ENCODE data around the gene MBOAT1.
A peak's percentile ranks its signal among the peaks of the same experiment; 100 is the strongest.

Gene MBOAT1

DNA sequence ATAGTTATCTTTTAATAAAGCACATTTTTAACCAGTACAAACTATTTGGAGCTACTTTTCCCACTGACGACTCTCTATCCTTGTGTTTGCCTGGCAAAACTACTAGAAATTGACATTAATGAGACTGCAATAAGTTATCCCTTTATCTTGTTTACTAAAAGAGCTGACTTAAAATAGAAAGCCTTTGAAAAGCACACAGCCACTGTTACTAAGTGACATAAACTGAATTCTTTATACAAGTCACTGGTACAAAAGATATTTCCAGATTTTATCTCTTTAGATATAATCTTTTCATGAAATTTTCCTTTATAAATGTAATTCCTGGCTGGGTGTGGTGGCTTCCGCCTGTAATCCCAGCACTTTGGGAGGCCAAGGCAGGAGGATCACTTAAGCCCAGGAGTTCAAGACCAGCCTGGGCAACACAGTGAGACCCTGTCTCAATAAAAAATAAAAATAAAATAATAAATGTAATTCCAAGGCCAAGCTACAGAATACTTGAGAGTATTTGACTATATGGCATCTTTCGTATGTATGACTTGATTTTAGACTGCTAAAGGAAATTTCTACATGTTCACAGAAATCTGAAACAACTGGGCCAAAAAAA lies 9.5 kb downstream of the MBOAT1 start:
- DNase-seq (ENCODE audit: low spot score in 2 of 2): peak in 1 of 2 experiments; percentile 15
- H3K4me3 ChIP-seq: no peak overlapping the region
- H3K9me3 ChIP-seq: no peaks in the 10 kb centered on the region
- no peaks in the 10 kb centered on the region for H3K36me3 ChIP-seq (replicated peaks)
- in situ Hi-C loops (cut with MboI; ENCODE audit: low sequenced_read_pairs): no loop called here
- H3K4me1 ChIP-seq: peaks cover 7% of the 10 kb centered on the region
- H3K27me3 ChIP-seq (ENCODE audit: low read depth): no peaks in the 10 kb centered on the region

DNA sequence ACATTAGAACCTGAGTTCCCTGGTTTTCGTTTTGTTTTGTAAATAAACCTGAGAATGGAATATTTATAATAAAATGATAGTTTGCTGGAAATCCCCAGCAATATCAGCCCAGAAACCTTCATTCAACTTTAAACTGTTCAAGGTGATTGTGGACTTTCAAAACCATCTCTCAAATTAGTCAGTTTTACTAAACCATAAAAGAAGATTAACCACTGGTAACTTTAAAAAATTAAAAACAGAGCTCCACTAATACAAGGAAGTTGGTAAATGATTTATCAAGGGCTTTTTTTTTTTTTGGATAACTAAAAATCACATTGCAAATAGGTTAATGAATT lies 10.0 kb downstream of the MBOAT1 start:
- Histone ChIP-seq H3K36me3 (replicated peaks) (no peaks in the 10 kb centered on the region), H3K9me3 (no peaks in the 10 kb centered on the region), H3K27me3 (ENCODE audit: low read depth) (no peaks in the 10 kb centered on the region), H3K4me3 (no peak overlapping the region), H3K4me1 (peaks cover 7% of the 10 kb centered on the region)
- DNase-seq (ENCODE audit: low spot score in 2 of 2): no peak
- in situ Hi-C loops (cut with MboI; ENCODE audit: low sequenced_read_pairs): no loop called here

DNA sequence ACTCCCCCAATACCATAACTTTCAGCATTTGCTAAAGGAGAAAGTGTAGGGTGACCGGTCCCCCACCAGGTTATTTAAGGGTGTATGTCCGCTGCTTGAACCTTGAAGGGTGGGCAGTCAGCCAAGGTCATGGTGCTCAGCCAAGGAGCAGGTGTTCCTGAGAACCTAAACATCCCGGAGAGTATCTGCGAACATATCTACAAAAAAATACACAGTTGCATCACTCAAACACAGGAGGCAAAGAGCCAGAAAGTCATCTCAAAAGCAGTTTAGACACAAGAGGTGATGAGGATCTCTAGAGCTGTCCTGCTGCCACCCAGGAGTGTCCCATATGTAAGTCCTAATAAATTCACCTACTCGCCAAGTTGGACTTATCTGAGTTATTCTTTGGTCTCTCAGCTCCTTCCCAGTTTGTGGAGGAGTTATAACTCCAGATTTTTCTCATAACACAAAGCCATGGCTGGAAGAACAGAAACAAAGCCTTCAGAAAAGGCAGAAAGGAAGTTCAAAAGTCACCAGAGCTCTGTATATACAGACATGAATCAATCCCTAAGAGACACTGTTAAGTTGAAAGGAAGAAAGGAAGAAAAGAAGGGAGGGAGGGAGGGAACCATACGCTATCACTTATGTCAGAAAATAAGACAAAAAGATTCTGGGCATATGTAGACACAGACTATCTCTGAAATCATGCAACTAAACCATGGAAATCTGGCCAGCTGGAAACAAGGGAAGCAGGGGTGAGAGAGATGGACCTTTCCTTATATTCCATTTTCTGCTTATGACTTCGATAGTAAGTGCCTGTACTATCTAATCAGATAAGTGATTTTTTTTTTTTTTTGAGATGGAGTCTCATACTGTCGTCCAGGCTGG lies 11.3 kb downstream of the MBOAT1 start:
- no peak overlapping the region for H3K4me3 ChIP-seq
- DNase-seq (ENCODE audit: low spot score in 2 of 2): no peak
- H3K4me1 ChIP-seq: peaks cover 7% of the 10 kb centered on the region
- H3K27me3 ChIP-seq (ENCODE audit: low read depth): no peaks in the 10 kb centered on the region
- H3K36me3 ChIP-seq (replicated peaks): no peaks in the 10 kb centered on the region
- in situ Hi-C loops (cut with MboI; ENCODE audit: low sequenced_read_pairs): no loop called here
- H3K9me3 ChIP-seq: no peaks in the 10 kb centered on the region

DNA sequence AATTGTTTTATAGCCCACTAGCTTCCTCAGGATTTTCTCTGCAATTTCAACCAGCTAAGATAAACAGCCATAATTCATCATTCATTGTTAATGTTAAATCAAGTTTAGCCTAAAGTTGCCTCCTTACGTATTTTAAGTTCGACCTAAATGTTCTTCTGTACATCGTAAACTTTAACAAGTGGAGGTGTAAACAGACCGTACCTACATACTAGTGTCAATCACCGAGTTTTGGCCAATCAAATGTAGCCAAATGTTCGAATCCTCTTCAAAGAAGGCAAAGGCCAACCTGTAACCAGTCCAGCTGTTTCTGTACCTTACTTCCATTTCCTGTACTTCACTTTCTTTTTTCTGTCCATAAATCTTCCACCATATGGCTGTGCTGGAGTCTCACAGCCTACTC lies 13.5 kb downstream of the MBOAT1 start:
- DNase-seq (ENCODE audit: low spot score in 2 of 2): no peak
- H3K4me3 ChIP-seq: no peak overlapping the region
- no peaks in the 10 kb centered on the region for H3K27me3 ChIP-seq (ENCODE audit: low read depth)
- H3K36me3 ChIP-seq (replicated peaks): no peaks in the 10 kb centered on the region
- H3K9me3 ChIP-seq: no peaks in the 10 kb centered on the region
- in situ Hi-C loops (cut with MboI; ENCODE audit: low sequenced_read_pairs): no loop called here
- peaks cover 7% of the 10 kb centered on the region for H3K4me1 ChIP-seq

DNA sequence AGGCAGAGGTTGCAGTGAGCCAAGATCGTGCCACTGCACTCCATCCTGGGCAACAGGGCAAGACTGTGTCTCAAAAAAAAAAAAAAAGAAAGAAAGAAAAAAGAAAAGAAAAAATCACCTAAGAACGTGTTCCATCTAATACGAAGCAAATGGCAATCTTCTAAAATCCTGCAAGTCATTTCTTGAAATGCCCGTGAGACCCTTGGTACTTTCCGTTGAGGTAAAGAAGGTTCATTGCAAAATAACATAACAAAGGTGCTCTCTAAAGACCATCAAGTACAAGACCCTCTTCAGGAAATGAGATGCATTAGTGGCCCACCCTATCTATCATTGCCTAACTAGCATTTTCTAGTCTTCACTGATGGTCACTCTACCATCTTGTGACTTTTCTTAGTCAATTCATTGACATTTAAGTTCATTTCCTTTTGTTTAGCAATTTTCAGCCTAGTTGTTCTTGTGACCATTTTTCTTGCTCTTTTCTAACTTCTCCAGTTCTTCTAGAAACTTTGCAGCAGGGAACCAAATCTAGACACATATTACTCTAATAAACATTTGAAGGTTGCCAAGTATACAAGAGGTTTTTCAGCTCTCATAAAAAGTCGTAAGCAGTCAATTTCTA lies 14.0 kb downstream of the MBOAT1 start:
- no peak for DNase-seq (ENCODE audit: low spot score in 2 of 2)
- Histone ChIP-seq H3K27me3 (ENCODE audit: low read depth) (no peaks in the 10 kb centered on the region), H3K4me1 (peaks cover 7% of the 10 kb centered on the region), H3K4me3 (no peak overlapping the region), H3K9me3 (no peaks in the 10 kb centered on the region), H3K36me3 (replicated peaks) (no peaks in the 10 kb centered on the region)
- in situ Hi-C loops (cut with MboI; ENCODE audit: low sequenced_read_pairs): no loop called here

DNA sequence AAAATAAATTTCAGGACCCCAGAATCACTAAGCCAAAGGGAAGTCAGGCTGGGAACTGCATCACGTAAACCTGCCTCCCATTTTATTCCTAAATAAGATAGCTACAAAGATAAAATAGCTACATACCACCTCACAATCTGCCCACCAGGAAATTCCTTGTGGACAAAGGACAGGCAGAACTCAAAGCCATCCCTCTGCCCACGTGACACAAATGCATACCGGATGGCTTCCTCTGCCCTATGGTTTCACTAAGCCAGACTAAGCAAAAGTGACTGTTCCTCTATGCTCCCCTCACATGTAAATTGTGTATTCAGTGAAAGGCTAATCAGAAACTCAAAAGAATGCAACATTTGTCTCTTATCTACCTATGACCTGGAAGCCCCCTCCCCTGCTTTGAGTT lies 15.0 kb downstream of the MBOAT1 start:
- in situ Hi-C loops (cut with MboI; ENCODE audit: low sequenced_read_pairs): no loop called here
- no peak for DNase-seq (ENCODE audit: low spot score in 2 of 2)
- H3K4me1 ChIP-seq: peaks cover 7% of the 10 kb centered on the region
- no peaks in the 10 kb centered on the region for H3K27me3 ChIP-seq (ENCODE audit: low read depth)
- no peak overlapping the region for H3K4me3 ChIP-seq
- H3K9me3 ChIP-seq: no peaks in the 10 kb centered on the region
- no peaks in the 10 kb centered on the region for H3K36me3 ChIP-seq (replicated peaks)

DNA sequence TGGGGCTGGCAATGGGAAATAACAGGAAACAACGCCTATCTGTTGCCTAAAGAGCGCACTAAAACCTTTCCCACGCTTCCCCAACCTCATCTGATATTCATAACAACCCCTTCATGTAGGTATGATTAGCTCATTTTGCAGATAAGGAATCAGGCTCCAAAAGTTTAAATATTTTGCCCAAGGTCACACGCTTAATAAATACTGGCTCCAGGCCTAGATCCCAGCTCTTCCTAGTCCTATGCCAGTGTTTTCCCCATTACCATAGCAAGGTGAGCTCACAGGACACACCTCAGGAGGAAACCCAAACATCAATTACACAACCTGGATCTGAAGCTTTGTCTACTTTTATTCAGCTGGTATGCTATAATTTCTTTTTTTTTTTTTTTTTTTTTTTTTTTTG lies 19.6 kb downstream of the MBOAT1 start:
- no peaks in the 10 kb centered on the region for H3K4me1 ChIP-seq
- H3K4me3 ChIP-seq: no peak overlapping the region
- no peaks in the 10 kb centered on the region for H3K27me3 ChIP-seq (ENCODE audit: low read depth)
- in situ Hi-C loops (cut with MboI; ENCODE audit: low sequenced_read_pairs): no loop called here
- 0 out of 2 replicates have a peak, but pooled peaks cover 4% of the 10 kb centered on the region for H3K9me3 ChIP-seq
- no peak for DNase-seq (ENCODE audit: low spot score in 2 of 2)
- H3K36me3 ChIP-seq (replicated peaks): no peaks in the 10 kb centered on the region

DNA sequence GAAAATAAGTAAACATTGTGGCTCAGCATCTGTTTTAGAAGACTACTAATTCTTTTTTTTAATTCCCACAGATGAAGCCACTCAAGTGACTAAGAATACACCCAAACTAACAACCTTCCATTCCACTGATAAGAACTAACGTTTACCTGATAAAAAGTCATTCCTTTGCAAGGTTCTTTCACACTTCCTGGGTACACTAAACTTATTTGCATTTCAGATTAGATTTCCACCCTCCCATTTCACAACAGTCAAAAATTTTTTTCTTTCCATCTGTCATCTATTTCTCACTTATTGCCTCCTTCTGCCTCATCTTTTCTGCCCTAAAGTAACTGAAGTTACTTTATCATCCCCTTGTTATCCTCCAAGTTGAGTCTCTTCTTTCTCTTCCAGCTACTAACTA lies 20.3 kb downstream of the MBOAT1 start:
- H3K4me1 ChIP-seq: no peaks in the 10 kb centered on the region
- H3K36me3 ChIP-seq (replicated peaks): no peaks in the 10 kb centered on the region
- H3K27me3 ChIP-seq (ENCODE audit: low read depth): no peaks in the 10 kb centered on the region
- in situ Hi-C loops (cut with MboI; ENCODE audit: low sequenced_read_pairs): no loop called here
- no peak overlapping the region for H3K4me3 ChIP-seq
- 0 out of 2 replicates have a peak, but pooled peaks cover 4% of the 10 kb centered on the region for H3K9me3 ChIP-seq
- no peak for DNase-seq (ENCODE audit: low spot score in 2 of 2)

DNA sequence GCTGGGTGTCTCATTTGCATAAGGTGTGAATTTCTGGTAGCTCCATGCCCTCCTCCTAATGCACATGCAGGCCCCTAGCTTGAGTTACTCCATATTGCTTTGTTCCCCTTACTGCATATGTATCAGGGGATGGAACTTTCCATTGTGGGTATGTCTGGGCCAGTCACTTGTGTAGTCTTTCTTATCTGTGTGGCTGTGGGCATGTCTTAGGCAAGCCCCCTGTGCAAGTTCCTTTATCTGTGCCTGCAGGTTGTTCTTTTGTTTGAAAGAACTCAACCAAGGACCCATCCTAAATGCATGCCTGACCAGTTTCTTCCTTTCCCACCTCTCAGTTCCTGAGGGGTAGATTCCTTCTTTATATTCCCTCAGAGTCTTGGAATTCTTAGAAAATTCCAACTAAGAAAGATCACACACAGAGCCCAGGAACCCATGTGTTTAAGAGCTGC lies 23.6 kb downstream of the MBOAT1 start:
- in situ Hi-C loops (cut with MboI; ENCODE audit: low sequenced_read_pairs): no loop called here
- no peak for DNase-seq (ENCODE audit: low spot score in 2 of 2)
- H3K4me3 ChIP-seq: no peak overlapping the region
- no peaks in the 10 kb centered on the region for H3K4me1 ChIP-seq
- H3K27me3 ChIP-seq (ENCODE audit: low read depth): no peaks in the 10 kb centered on the region
- no peaks in the 10 kb centered on the region for H3K36me3 ChIP-seq (replicated peaks)
- 0 out of 2 replicates have a peak, but pooled peaks cover 4% of the 10 kb centered on the region for H3K9me3 ChIP-seq

DNA sequence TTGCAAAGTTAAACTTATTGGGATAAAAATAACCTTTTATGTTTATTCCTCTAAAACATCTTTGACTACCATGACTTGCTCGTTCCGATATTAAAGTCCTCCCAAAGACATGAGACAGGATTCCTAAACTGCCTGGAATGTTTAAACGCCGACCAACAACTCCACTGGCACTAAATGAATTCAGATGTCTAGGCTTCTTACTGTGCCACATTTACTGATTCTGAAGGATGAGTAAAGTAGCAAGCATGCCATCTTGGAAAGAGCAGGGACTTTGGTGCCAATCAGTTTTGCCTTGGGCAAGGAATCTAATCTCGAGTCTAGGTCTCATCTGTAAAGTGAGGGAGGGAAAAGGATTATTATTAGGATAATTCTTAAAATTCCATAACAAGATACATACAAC lies 25.3 kb downstream of the MBOAT1 start:
- Histone ChIP-seq H3K4me3 (no peak overlapping the region), H3K36me3 (replicated peaks) (no peaks in the 10 kb centered on the region), H3K9me3 (0 out of 2 replicates have a peak, but pooled peaks cover 4% of the 10 kb centered on the region), H3K27me3 (ENCODE audit: low read depth) (no peaks in the 10 kb centered on the region), H3K4me1 (no peaks in the 10 kb centered on the region)
- no peak for DNase-seq (ENCODE audit: low spot score in 2 of 2)
- in situ Hi-C loops (cut with MboI; ENCODE audit: low sequenced_read_pairs): no loop called here

DNA sequence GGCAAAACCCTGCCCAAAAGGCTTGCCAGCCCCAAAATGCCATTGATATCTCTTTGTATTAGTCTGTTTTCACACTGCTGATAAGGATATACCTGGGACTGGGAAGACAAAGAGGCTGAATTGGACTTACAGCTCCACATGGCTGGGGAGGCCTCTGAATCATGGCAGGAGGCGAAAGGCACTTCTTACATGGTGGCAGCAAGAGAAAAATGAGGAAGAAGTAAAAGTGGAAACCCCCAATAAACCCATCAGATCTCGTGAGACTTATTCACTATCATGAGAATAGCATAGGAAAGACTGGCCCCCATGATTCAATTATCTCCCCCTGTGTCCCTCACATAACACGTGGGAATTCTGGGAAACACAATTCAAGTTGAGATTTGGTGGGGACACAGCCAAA lies 28.6 kb downstream of the MBOAT1 start:
- H3K36me3 ChIP-seq (replicated peaks): no peaks in the 10 kb centered on the region
- H3K4me3 ChIP-seq: no peak overlapping the region
- in situ Hi-C loops (cut with MboI; ENCODE audit: low sequenced_read_pairs): no loop called here
- H3K27me3 ChIP-seq (ENCODE audit: low read depth): no peaks in the 10 kb centered on the region
- H3K4me1 ChIP-seq: no peaks in the 10 kb centered on the region
- no peak for DNase-seq (ENCODE audit: low spot score in 2 of 2)
- no peaks in the 10 kb centered on the region for H3K9me3 ChIP-seq

DNA sequence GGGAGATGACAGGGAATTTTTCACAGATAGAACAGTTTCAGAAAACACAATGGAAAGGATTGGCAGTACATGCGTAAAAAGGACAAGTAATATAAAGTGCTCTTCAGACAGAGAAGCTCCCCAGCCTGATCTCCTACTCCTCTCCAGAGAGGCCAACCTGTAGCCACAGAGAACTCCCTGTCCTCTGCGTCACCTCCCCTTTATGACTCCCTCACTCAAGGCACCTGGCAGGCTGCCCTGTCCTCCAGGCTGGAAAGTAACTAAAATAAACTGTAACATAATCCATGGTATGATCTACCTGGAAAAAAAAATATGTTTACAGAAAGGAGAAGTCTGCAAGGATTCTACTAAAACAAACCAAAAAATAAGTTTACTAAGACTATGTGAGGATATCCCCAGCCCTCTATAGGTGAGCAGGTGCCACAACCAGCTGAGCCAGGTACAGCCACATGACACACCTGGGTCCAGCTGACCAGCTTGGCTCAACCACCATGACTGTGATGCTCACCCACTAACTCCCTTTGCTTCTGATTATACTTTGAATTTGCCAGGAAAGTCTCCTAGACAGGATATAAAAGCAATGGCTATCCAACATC lies 29.2 kb downstream of the MBOAT1 start:
- in situ Hi-C loops (cut with MboI; ENCODE audit: low sequenced_read_pairs): no loop called here
- DNase-seq (ENCODE audit: low spot score in 2 of 2): no peak
- no peaks in the 10 kb centered on the region for H3K27me3 ChIP-seq (ENCODE audit: low read depth)
- no peaks in the 10 kb centered on the region for H3K4me1 ChIP-seq
- no peaks in the 10 kb centered on the region for H3K9me3 ChIP-seq
- H3K36me3 ChIP-seq (replicated peaks): no peaks in the 10 kb centered on the region
- H3K4me3 ChIP-seq: no peak overlapping the region

DNA sequence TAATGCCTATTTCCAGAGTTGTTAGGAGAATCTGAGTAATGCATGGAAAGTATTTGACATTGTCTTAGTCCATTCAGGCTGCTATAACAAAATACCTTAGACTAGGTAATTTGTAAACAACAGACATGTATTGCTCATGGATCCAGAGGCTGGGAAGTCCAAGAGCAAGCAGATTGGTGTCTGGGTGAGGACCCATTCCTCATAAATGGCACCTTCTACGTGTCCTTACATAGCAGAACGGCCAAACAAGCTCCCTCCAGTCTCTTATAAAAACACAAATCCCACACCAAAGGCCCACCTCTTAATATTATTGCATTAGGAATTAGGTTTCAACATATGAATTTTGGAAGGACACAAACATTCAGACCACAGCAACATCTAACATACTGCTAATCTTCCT lies 30.2 kb downstream of the MBOAT1 start:
- H3K27me3 ChIP-seq (ENCODE audit: low read depth): no peaks in the 10 kb centered on the region
- H3K4me3 ChIP-seq: no peak overlapping the region
- H3K36me3 ChIP-seq (replicated peaks): no peaks in the 10 kb centered on the region
- in situ Hi-C loops (cut with MboI; ENCODE audit: low sequenced_read_pairs): no loop called here
- H3K9me3 ChIP-seq: no peaks in the 10 kb centered on the region
- no peak for DNase-seq (ENCODE audit: low spot score in 2 of 2)
- no peaks in the 10 kb centered on the region for H3K4me1 ChIP-seq

DNA sequence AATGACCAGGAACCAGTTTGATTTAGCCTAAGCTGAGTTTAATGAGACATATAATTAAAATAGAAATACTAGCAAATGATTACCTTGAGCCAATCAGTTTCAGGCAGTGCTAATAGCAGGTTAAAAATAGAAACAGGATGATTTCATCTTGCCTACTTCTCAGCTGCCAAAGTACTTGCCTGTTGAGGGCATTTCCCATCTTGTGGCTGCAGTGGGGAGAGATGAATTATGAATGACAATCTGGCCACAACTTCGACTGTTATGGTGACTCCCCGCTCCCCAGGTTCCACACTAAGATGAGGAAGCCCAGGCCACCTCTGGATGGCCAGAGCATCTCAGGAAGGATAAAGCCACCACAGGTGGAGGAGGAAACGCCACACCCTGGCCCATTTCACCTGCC lies 31.3 kb downstream of the MBOAT1 start:
- Histone ChIP-seq H3K4me3 (no peak overlapping the region), H3K27me3 (ENCODE audit: low read depth) (no peaks in the 10 kb centered on the region), H3K36me3 (replicated peaks) (no peaks in the 10 kb centered on the region), H3K9me3 (no peaks in the 10 kb centered on the region), H3K4me1 (no peaks in the 10 kb centered on the region)
- in situ Hi-C loops (cut with MboI; ENCODE audit: low sequenced_read_pairs): no loop called here
- DNase-seq (ENCODE audit: low spot score in 2 of 2): no peak

Data from HAP-1 (cell line).